Non-pigmented ciliary epithelial cell (primary cell): ENCODE results near the gene BSPRY.

ENCODE experiments used
- DNase-seq: peaks from one replicate; pipeline ENCODE4 v3.0.0-alpha.2; 2010; ENCODE audit warnings: low read depth

The BSPRY gene

GRCh38 chr9:113349445-113350094, at the start of gene BSPRY:
Gene BSPRY, plus strand, starts transcription at chr9:113349541. Its CDS starts 39 bp downstream, at chr9:113349580.
- no peak for DNase-seq

- no peak for DNase-seq
These were observed 49.5 kb upstream of the BSPRY start for GRCh38 chr9:113299800-113300292.

GRCh38 chr9:113301548-113301947, 47.8 kb upstream of the BSPRY start:
- no peak for DNase-seq

GRCh38 chr9:113302792-113303418, 46.4 kb upstream of the BSPRY start, which contains the start of gene RNF183:
Gene RNF183, minus strand, starts transcription at chr9:113303376. Its CDS starts 5,192 bp downstream, at chr9:113298184.
- no peak for DNase-seq

GRCh38 chr9:113306566-113306965, 42.8 kb upstream of the BSPRY start:
- DNase-seq: no peak

GRCh38 chr9:113307396-113307975, 41.9 kb upstream of the BSPRY start:
- no peak for DNase-seq

GRCh38 chr9:113309204-113309813, 40.0 kb upstream of the BSPRY start:
- peak; percentile 24 for DNase-seq

- no peak for DNase-seq
These were observed 38.8 kb upstream of the BSPRY start for GRCh38 chr9:113310538-113310937.

- no peak for DNase-seq
These were observed 37.4 kb upstream of the BSPRY start for GRCh38 chr9:113311961-113312360.

GRCh38 chr9:113313261-113313660, 36.1 kb upstream of the BSPRY start:
- no peak for DNase-seq

- no peak for DNase-seq
These were observed 34.1 kb upstream of the BSPRY start for GRCh38 chr9:113315231-113315630.

GRCh38 chr9:113316030-113316429, 33.3 kb upstream of the BSPRY start:
- DNase-seq: no peak

GRCh38 chr9:113317777-113318176, 31.6 kb upstream of the BSPRY start:
- no peak for DNase-seq

- DNase-seq: no peak
These were observed 30.3 kb upstream of the BSPRY start for GRCh38 chr9:113319054-113319453.

GRCh38 chr9:113320051-113320450, 29.3 kb upstream of the BSPRY start:
- no peak for DNase-seq

GRCh38 chr9:113322671-113323070, 26.7 kb upstream of the BSPRY start:
- no peak for DNase-seq

- DNase-seq: no peak
These were observed 23.1 kb upstream of the BSPRY start for GRCh38 chr9:113326230-113326629.

- no peak for DNase-seq
These were observed 21.1 kb upstream of the BSPRY start for GRCh38 chr9:113328045-113328782.

GRCh38 chr9:113331780-113332179, 17.6 kb upstream of the BSPRY start:
- no peak for DNase-seq

- DNase-seq: no peak
These were observed 11.6 kb upstream of the BSPRY start for GRCh38 chr9:113337714-113338113.

GRCh38 chr9:113340011-113340699, 9.2 kb upstream of the BSPRY start, which contains the start of gene WDR31:
Gene WDR31, minus strand, starts transcription at chr9:113340275. Its CDS starts 8,253 bp downstream, at chr9:113332022.
- DNase-seq: peak; percentile 41
